Brain microvascular endothelial cell (primary cell): ENCODE measurements around the gene STARD3NL.
A peak's percentile ranks its signal among the peaks of the same experiment; 100 is the strongest.
"Not testable (repeated sequence)": the region's sequence is repeated elsewhere in the genome, so short reads cannot be mapped to it uniquely, and the experiment has no call there.

Source experiments
- DNase-seq: peaks from one replicate; pipeline ENCODE4 v3.0.0-alpha.2; 2020
- H3K27ac ChIP-seq: fragments of 250-450 bp; sonication (Bioruptor Pico); 2 replicates; pipeline ENCODE4 v1.5.1; 2020; ENCODE audit warnings: mild to moderate bottlenecking, moderate library complexity
- H3K27me3 ChIP-seq: fragments of 250-450 bp; sonication (Bioruptor Pico); replicated peaks from 2 replicates; pipeline ENCODE4 v1.5.1; 2020; ENCODE audit warnings: mild to moderate bottlenecking
- H3K36me3 ChIP-seq: fragments of 250-450 bp; sonication (Bioruptor Pico); replicated peaks from 2 replicates; pipeline ENCODE4 v1.5.1; 2020; ENCODE audit warnings: mild to moderate bottlenecking
- H3K4me3 ChIP-seq: 2 replicates; pipeline ENCODE4 v1.5.1; 2011; ENCODE audit warnings: low read depth, mild to moderate bottlenecking, control low read depth, low read length, moderate library complexity
- in situ Hi-C: cut with HindIII; loops from 2 replicates; pipeline ENCODE4 v1.10.0; 2017; ENCODE audit warnings: low sequenced_read_pairs, low pct_ligation_motif_present
- TF ChIP-seq, protein P1 (sequence below): IDR thresholded peaks from 2 replicates; pipeline ENCODE4 v1.5.1; 2011; ENCODE audit warnings: low read depth, mild to moderate bottlenecking, moderate library complexity, low read length, control low read depth, inconsistent platforms; ENCODE audit errors: missing control alignments

The STARD3NL gene

GRCh38 chr7:38229884-38230642, 52.0 kb downstream of the STARD3NL start:
- peaks cover 19% of the 10 kb centered on the region for H3K36me3 ChIP-seq
- in situ Hi-C loops: no loop called here
- no peak overlapping the region for H3K27ac ChIP-seq
- DNase-seq: no peak
- H3K27me3 ChIP-seq: no peaks in the 10 kb centered on the region
- TF ChIP-seq, protein P1, sequence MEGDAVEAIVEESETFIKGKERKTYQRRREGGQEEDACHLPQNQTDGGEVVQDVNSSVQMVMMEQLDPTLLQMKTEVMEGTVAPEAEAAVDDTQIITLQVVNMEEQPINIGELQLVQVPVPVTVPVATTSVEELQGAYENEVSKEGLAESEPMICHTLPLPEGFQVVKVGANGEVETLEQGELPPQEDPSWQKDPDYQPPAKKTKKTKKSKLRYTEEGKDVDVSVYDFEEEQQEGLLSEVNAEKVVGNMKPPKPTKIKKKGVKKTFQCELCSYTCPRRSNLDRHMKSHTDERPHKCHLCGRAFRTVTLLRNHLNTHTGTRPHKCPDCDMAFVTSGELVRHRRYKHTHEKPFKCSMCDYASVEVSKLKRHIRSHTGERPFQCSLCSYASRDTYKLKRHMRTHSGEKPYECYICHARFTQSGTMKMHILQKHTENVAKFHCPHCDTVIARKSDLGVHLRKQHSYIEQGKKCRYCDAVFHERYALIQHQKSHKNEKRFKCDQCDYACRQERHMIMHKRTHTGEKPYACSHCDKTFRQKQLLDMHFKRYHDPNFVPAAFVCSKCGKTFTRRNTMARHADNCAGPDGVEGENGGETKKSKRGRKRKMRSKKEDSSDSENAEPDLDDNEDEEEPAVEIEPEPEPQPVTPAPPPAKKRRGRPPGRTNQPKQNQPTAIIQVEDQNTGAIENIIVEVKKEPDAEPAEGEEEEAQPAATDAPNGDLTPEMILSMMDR: no peak
- no peak overlapping the region for H3K4me3 ChIP-seq

- no peaks in the 10 kb centered on the region for H3K27me3 ChIP-seq
- H3K4me3 ChIP-seq: no peak overlapping the region
- peak; percentile 26 for DNase-seq
- H3K27ac ChIP-seq: no peak overlapping the region
- in situ Hi-C loops: no loop called here
- H3K36me3 ChIP-seq: peaks cover 19% of the 10 kb centered on the region
- TF ChIP-seq, protein P1: no peak
Measured at GRCh38 chr7:38232502-38233366, 54.7 kb downstream of the STARD3NL start.

DNA sequence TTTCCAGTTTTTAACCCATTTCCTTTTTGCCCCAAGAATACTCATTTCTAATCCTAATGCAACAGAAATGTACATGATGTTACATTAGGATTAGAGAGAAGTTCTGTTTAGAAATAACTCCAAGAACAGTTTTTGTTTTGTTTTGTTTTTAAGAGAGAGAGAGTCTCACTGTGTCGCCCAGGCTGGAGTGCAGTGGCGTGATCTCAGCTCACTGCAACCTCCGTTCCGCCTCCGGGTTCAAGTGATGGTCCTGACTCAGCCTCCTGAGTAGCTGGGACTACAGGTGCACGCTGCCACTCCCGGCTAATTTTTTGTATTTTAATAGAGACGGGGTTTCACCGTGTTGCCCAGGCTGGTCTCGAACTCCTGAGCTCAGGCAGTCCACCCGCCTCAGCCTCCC, 56.7 kb downstream of the STARD3NL start:
- in situ Hi-C loops, H3K4me3 ChIP-seq, DNase-seq, H3K27me3 ChIP-seq, H3K27ac ChIP-seq: not testable (repeated sequence)
- peaks cover 12% of the 10 kb centered on the region for H3K36me3 ChIP-seq

GRCh38 chr7:38235606-38236005, 57.6 kb downstream of the STARD3NL start:
- Histone ChIP-seq H3K27me3 (no peaks in the 10 kb centered on the region), H3K27ac (no peak overlapping the region), H3K4me3 (no peak overlapping the region), H3K36me3 (peaks cover 9% of the 10 kb centered on the region)
- in situ Hi-C loops: no loop called here
- DNase-seq: no peak
- TF ChIP-seq, protein P1: no peak

DNA sequence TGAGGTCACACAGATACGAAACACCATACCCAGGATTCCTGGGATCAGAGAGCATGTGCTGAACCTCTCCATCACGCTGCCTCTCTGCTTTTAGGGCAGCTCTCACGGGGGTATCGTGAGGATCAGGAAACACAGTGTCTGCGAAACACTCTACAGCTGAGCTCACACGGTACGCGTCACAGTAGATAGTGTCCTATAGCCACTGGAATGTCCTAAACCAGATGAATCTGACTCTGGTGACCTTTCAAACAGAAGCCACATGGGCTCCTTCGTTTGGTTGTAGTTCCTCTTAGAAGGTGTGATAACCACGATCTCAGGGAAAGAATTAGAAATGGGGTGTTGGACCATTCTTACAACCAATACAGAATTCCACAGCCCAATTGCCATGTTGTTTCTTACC, 61.1 kb downstream of the STARD3NL start:
- DNase-seq, H3K27me3 ChIP-seq, in situ Hi-C loops, H3K27ac ChIP-seq, H3K4me3 ChIP-seq, H3K36me3 ChIP-seq: not testable (repeated sequence)

DNA sequence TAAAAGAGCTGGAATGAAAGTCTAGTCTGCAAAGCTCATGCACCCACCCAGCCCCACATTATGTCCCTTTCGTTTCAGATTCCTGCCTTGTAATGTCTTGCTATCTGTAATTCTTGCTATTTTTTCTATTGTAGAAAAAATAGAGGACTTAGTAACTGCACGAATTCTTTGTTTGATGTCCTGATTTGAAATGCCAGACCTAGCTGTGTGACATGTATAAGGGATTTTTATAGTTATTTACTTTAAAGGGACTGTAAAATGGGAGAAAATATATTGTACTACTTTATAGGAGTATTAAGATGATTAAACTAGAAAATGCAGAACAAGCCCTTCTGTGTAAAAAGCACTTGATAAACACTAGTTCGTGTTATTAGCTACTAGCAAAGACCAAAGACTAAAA, 63.0 kb downstream of the STARD3NL start:
- Histone ChIP-seq H3K36me3 (no peaks in the 10 kb centered on the region), H3K27me3 (no peaks in the 10 kb centered on the region), H3K4me3 (no peak overlapping the region), H3K27ac (no peak overlapping the region)
- no peak for DNase-seq
- TF ChIP-seq, protein P1: no peak
- in situ Hi-C loops: no loop called here
